GM12892 (cell line): ENCODE data around the gene DRC7.

ENCODE experiments used
- POLR2A ChIP-seq: IDR thresholded peaks from 2 replicates; pipeline ENCODE4 v1.6.1; 2011; ENCODE audit warnings: low read depth, low read length, control low read depth
- POLR2AphosphoS5 ChIP-seq: IDR thresholded peaks from 2 replicates; pipeline ENCODE4 v1.6.1; 2011; ENCODE audit warnings: low read depth, low read length, control low read depth
- TAF1 ChIP-seq: IDR thresholded peaks from 2 replicates; pipeline ENCODE4 v1.6.1; 2011; ENCODE audit warnings: low read depth, mild to moderate bottlenecking, control low read depth, low read length, borderline replicate concordance

- TF ChIP-seq POLR2AphosphoS5 (no peak), POLR2A (no peak), TAF1 (no peak)
Measured at GRCh38 chr16:57681950-57682728, 12.5 kb upstream of the DRC7 start.
